ENCODE measurements around the gene ADK.

DNA sequence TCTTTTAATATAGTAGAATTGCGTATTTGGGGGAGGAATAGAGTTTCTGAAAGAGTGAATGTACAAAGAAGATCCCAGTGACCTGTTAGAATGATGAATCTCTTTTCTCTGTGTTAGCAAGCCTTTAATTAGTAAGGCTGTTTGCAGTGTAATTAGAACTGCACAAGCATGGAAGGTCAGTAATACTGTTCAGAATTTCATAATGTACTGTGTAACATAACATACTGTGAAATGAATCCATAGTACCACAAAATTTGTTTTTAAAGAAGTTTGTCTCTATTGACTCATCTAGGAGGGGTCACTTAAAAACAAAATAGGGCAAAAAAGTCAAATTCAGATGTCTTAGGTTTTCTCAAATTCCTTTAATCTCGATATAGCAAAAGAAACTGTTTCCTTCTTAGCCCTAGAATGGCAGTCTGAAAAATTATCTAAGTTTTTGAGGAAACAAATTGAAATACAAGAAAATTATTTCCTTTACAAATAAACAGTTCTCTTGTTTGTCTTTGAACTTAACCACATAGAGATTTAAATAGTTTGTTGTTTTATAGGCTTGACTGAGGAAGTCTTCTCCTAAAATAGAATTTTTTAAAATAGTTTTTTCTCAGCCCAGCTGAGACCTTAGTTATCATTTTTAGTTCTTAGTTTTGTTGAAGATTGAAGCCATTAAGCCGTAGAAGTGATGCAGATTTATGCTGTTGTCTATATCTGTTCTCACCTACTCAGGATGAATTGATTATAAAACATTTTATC lies 12.5 kb downstream of the ADK start:
- TF ChIP-seq POLR2AphosphoS5 (IDR thresholded peaks at IDR 0.05; ENCODE audit: low read depth) = no peak
- TF ChIP-seq, protein P1, sequence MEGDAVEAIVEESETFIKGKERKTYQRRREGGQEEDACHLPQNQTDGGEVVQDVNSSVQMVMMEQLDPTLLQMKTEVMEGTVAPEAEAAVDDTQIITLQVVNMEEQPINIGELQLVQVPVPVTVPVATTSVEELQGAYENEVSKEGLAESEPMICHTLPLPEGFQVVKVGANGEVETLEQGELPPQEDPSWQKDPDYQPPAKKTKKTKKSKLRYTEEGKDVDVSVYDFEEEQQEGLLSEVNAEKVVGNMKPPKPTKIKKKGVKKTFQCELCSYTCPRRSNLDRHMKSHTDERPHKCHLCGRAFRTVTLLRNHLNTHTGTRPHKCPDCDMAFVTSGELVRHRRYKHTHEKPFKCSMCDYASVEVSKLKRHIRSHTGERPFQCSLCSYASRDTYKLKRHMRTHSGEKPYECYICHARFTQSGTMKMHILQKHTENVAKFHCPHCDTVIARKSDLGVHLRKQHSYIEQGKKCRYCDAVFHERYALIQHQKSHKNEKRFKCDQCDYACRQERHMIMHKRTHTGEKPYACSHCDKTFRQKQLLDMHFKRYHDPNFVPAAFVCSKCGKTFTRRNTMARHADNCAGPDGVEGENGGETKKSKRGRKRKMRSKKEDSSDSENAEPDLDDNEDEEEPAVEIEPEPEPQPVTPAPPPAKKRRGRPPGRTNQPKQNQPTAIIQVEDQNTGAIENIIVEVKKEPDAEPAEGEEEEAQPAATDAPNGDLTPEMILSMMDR (conservative IDR thresholded peaks at IDR 0.05; ENCODE audit: low read depth in 2 of 2) = no peak
- no peak for TF ChIP-seq EZH2 (IDR thresholded peaks at IDR 0.05; ENCODE audit: low read depth, unreplicated experiment)
- no peak for TF ChIP-seq EZH2phosphoT487 (IDR thresholded peaks at IDR 0.05; ENCODE audit: unreplicated experiment)
- TF ChIP-seq, protein P2, sequence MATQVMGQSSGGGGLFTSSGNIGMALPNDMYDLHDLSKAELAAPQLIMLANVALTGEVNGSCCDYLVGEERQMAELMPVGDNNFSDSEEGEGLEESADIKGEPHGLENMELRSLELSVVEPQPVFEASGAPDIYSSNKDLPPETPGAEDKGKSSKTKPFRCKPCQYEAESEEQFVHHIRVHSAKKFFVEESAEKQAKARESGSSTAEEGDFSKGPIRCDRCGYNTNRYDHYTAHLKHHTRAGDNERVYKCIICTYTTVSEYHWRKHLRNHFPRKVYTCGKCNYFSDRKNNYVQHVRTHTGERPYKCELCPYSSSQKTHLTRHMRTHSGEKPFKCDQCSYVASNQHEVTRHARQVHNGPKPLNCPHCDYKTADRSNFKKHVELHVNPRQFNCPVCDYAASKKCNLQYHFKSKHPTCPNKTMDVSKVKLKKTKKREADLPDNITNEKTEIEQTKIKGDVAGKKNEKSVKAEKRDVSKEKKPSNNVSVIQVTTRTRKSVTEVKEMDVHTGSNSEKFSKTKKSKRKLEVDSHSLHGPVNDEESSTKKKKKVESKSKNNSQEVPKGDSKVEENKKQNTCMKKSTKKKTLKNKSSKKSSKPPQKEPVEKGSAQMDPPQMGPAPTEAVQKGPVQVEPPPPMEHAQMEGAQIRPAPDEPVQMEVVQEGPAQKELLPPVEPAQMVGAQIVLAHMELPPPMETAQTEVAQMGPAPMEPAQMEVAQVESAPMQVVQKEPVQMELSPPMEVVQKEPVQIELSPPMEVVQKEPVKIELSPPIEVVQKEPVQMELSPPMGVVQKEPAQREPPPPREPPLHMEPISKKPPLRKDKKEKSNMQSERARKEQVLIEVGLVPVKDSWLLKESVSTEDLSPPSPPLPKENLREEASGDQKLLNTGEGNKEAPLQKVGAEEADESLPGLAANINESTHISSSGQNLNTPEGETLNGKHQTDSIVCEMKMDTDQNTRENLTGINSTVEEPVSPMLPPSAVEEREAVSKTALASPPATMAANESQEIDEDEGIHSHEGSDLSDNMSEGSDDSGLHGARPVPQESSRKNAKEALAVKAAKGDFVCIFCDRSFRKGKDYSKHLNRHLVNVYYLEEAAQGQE (IDR thresholded peaks at IDR 0.05; ENCODE audit: unreplicated experiment) = no peak
- no peak for TF ChIP-seq JUNB (IDR thresholded peaks at IDR 0.05; ENCODE audit: unreplicated experiment)
- no peak for TF ChIP-seq ZNF114 (CRISPR knock-in tag; IDR thresholded peaks at IDR 0.05)
- TF ChIP-seq CREB1 (CRISPR knock-in tag; IDR thresholded peaks at IDR 0.05; ENCODE audit: low read depth) = no peak
- no peak for TF ChIP-seq ZNF331 (CRISPR knock-in tag; IDR thresholded peaks at IDR 0.05; ENCODE audit: low read depth)
- TF ChIP-seq, protein P3, sequence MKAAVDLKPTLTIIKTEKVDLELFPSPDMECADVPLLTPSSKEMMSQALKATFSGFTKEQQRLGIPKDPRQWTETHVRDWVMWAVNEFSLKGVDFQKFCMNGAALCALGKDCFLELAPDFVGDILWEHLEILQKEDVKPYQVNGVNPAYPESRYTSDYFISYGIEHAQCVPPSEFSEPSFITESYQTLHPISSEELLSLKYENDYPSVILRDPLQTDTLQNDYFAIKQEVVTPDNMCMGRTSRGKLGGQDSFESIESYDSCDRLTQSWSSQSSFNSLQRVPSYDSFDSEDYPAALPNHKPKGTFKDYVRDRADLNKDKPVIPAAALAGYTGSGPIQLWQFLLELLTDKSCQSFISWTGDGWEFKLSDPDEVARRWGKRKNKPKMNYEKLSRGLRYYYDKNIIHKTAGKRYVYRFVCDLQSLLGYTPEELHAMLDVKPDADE (IDR thresholded peaks at IDR 0.05) = no peak
